ENCODE results near the gene WDR62. TPM values are rescaled to one million over a fixed set of nuclear protein-coding genes. Genes with fewer than 3 reads are reported as not detected.
A peak's percentile ranks its signal among the peaks of the same experiment; 100 is the strongest.

Gene WDR62
- polyA plus RNA-seq, 1 experiment: 5.3 TPM

GRCh38 chr19:36113894-36114720 lies 59.4 kb downstream of the WDR62 start:
- DNase-seq (ENCODE audit: low read depth): no peak
- ChIA-PET POLR2A (interaction anchor here (1.0 to 1.2 kb wide), 2 partner anchors 14 to 101 kb away, joined by 3 to 8 read pairs; partner anchors contain the start of genes ZNF146 and ZNF565), CTCF (interaction anchor here (0.6 to 4.5 kb wide), 5 partner anchors 13 to 461 kb away, joined by 3 to 24 read pairs (median 6); no protein-coding TSS in a partner anchor)
- H3K36me3 ChIP-seq (ENCODE audit: control insufficient read depth, insufficient read depth, low read length): peaks cover 11% of the 10 kb centered on the region
- no peaks in the 10 kb centered on the region for H3K27me3 ChIP-seq (ENCODE audit: control insufficient read depth, insufficient read depth, low read length)
- H3K4me3 ChIP-seq (ENCODE audit: low read depth, low read length): peak overlapping the region; percentile 98
- TF ChIP-seq CTCF (IDR thresholded peaks at IDR 0.05; ENCODE audit: insufficient read depth, low read depth, low read length): no peak; the same call in 1 of the 2 replicates

GRCh38 chr19:36114721-36115452 lies 60.2 kb downstream of the WDR62 start, which contains the start of gene POLR2I:
TSS of gene POLR2I (minus strand) at chr19:36114875. CDS start at chr19:36114856, 19 bp downstream.
- TF ChIP-seq CTCF (IDR thresholded peaks at IDR 0.05; ENCODE audit: insufficient read depth, low read depth, low read length): no peak
- POLR2A ChIA-PET: interaction anchor here (0.6 to 1.2 kb wide), 5 partner anchors 13 to 1876 kb away, joined by 3 to 8 read pairs (median 3); partner anchors contain the start of genes ZNF146 and ZNF565
- CTCF ChIA-PET: interaction anchor here (0.8 to 4.5 kb wide), 7 partner anchors 12 to 55 kb away, joined by 3 to 24 read pairs (median 3); no protein-coding TSS in a partner anchor

GRCh38 chr19:36115453-36116343 lies 61.0 kb downstream of the WDR62 start, which contains the start of gene TBCB:
TSS of gene TBCB (plus strand) at chr19:36115468. CDS start at chr19:36115561, 93 bp downstream.
- CTCF ChIA-PET: interaction anchor here (0.8 to 4.5 kb wide), 7 partner anchors 12 to 55 kb away, joined by 3 to 24 read pairs (median 3); no protein-coding TSS in a partner anchor
- no peak for DNase-seq (ENCODE audit: low read depth)
- Histone ChIP-seq H3K4me3 (ENCODE audit: low read depth, low read length) (peak within 1 kb of the TSS; percentile 98), H3K36me3 (ENCODE audit: control insufficient read depth, insufficient read depth, low read length) (peaks cover 13% of the 10 kb centered on the region), H3K27me3 (ENCODE audit: control insufficient read depth, insufficient read depth, low read length) (no peaks in the 10 kb centered on the region)
- POLR2A ChIA-PET: interaction anchor here (0.6 to 1.0 kb wide), 2 partner anchors 99 to 1875 kb away, joined by 3 to 8 read pairs; partner anchors contain the start of genes ZNF146 and ZNF565
- no peak for TF ChIP-seq CTCF (IDR thresholded peaks at IDR 0.05; ENCODE audit: insufficient read depth, low read depth, low read length)

More at GRCh38 chr19:36114721-36115452, 60.2 kb downstream of the WDR62 start, which contains the start of gene POLR2I:
- Histone ChIP-seq H3K36me3 (ENCODE audit: control insufficient read depth, insufficient read depth, low read length) (peaks cover 11% of the 10 kb centered on the region), H3K27me3 (ENCODE audit: control insufficient read depth, insufficient read depth, low read length) (no peaks in the 10 kb centered on the region), H3K4me3 (ENCODE audit: low read depth, low read length) (peak within 1 kb of the TSS; percentile 98)
- DNase-seq (ENCODE audit: low read depth): peak; percentile 99

GRCh38 chr19:36116344-36116637 lies 61.6 kb downstream of the WDR62 start:
- H3K27me3 ChIP-seq (ENCODE audit: control insufficient read depth, insufficient read depth, low read length): no peaks in the 10 kb centered on the region
- no peak for TF ChIP-seq CTCF (IDR thresholded peaks at IDR 0.05; ENCODE audit: insufficient read depth, low read depth, low read length)
- DNase-seq (ENCODE audit: low read depth): no peak
- H3K4me3 ChIP-seq (ENCODE audit: low read depth, low read length): peak overlapping the region; percentile 81
- peaks cover 12% of the 10 kb centered on the region for H3K36me3 ChIP-seq (ENCODE audit: control insufficient read depth, insufficient read depth, low read length)
- ChIA-PET CTCF (interaction anchor here (0.6 to 4.5 kb wide), 2 partner anchors 11 to 50 kb away, joined by 3 to 24 read pairs; no protein-coding TSS in a partner anchor), POLR2A (no interaction called here)

All from BJ (cell line).